T-helper 17 cell (primary cell): ENCODE measurements around the gene MUC3A. TPM values are rescaled to one million over a fixed set of nuclear protein-coding genes. Genes with fewer than 3 reads are reported as not detected.
"Not testable (repeated sequence)": the region's sequence is repeated elsewhere in the genome, so short reads cannot be mapped to it uniquely, and the experiment has no call there.

Experiments
- ATAC-seq: fragments of 150-1000 bp; cut with Tn5 transposase; 2 replicates; pipeline ENCODE4 v1.10.0; 2021; ENCODE audit warnings: mild to moderate bottlenecking, moderate library complexity
- DNase-seq, 3 donors: peaks; one replicate each; pipeline versions ENCODE4 v3.0.0 to v3.0.0-alpha.2; 2020 to 2021
- H3K9me3 ChIP-seq: one replicate; pipeline ENCODE4 v1.7.0; 2013; ENCODE audit warnings: low read length, mild to moderate bottlenecking; ENCODE audit not compliant: control insufficient read depth, poor library complexity, severe bottlenecking
- H3K27ac Mint-ChIP-seq: one replicate; pipeline ENCODE4 v1.8.0; 2022; ENCODE audit warnings: mild to moderate bottlenecking, moderate library complexity, mixed read lengths
- H3K27me3 Mint-ChIP-seq: one replicate; pipeline ENCODE4 v1.8.0; 2022; ENCODE audit warnings: mixed read lengths
- H3K36me3 Mint-ChIP-seq: one replicate; pipeline ENCODE4 v1.8.0; 2022; ENCODE audit warnings: low read depth, mixed read lengths
- H3K4me1 Mint-ChIP-seq: one replicate; pipeline ENCODE4 v1.8.0; 2022; ENCODE audit warnings: mild to moderate bottlenecking, mixed read lengths
- H3K4me3 Mint-ChIP-seq: one replicate; pipeline ENCODE4 v1.8.0; 2022; ENCODE audit warnings: mild to moderate bottlenecking, moderate library complexity, mixed read lengths
- total RNA-seq, 4 donors: library from RNA in 2 of 4; stranded (reverse) in 2 of 4; gene quantifications; one replicate each; pipeline ENCODE4 v1.2.3 and lab custom pipeline; 2022 to 2026

MUC3A gene
- total RNA-seq, 2 donors from 2014 or later, result not detected

- not testable (repeated sequence) for H3K9me3 ChIP-seq, H3K27ac Mint-ChIP-seq, H3K36me3 Mint-ChIP-seq, DNase-seq, ATAC-seq, H3K4me1 Mint-ChIP-seq, H3K27me3 Mint-ChIP-seq, H3K4me3 Mint-ChIP-seq
These were observed 42.9 kb downstream of the MUC3A start for GRCh38 chr7:100992280-100992679.

GRCh38 chr7:100994671-100995070, 45.3 kb downstream of the MUC3A start:
- not testable (repeated sequence) for H3K4me1 Mint-ChIP-seq, H3K27ac Mint-ChIP-seq, DNase-seq, H3K36me3 Mint-ChIP-seq, H3K9me3 ChIP-seq, H3K4me3 Mint-ChIP-seq, ATAC-seq, H3K27me3 Mint-ChIP-seq

GRCh38 chr7:100998530-100998929, 49.2 kb downstream of the MUC3A start:
- H3K27me3 Mint-ChIP-seq, DNase-seq, ATAC-seq, H3K4me1 Mint-ChIP-seq, H3K9me3 ChIP-seq, H3K36me3 Mint-ChIP-seq, H3K4me3 Mint-ChIP-seq, H3K27ac Mint-ChIP-seq: not testable (repeated sequence)

GRCh38 chr7:100999334-100999733, 50.0 kb downstream of the MUC3A start:
- H3K4me3 Mint-ChIP-seq, H3K36me3 Mint-ChIP-seq, H3K4me1 Mint-ChIP-seq, DNase-seq, ATAC-seq, H3K27me3 Mint-ChIP-seq, H3K9me3 ChIP-seq, H3K27ac Mint-ChIP-seq: not testable (repeated sequence)

GRCh38 chr7:101000025-101000424, 50.7 kb downstream of the MUC3A start:
- not testable (repeated sequence) for H3K4me3 Mint-ChIP-seq, H3K36me3 Mint-ChIP-seq, H3K9me3 ChIP-seq, H3K4me1 Mint-ChIP-seq, DNase-seq, H3K27me3 Mint-ChIP-seq, ATAC-seq, H3K27ac Mint-ChIP-seq

- ATAC-seq, DNase-seq, H3K9me3 ChIP-seq, H3K4me1 Mint-ChIP-seq, H3K27me3 Mint-ChIP-seq, H3K27ac Mint-ChIP-seq, H3K36me3 Mint-ChIP-seq: not testable (repeated sequence)
- peak overlapping the region; percentile 51 for H3K4me3 Mint-ChIP-seq
These were observed 53.0 kb downstream of the MUC3A start for GRCh38 chr7:101002333-101002732.

- H3K4me3 Mint-ChIP-seq, H3K27ac Mint-ChIP-seq: not testable (repeated sequence)
These were observed 58.0 kb downstream of the MUC3A start for GRCh38 chr7:101007361-101007760.

GRCh38 chr7:101009629-101010028, 60.3 kb downstream of the MUC3A start:
- Mint-ChIP-seq H3K27me3 (no peaks in the 10 kb centered on the region), H3K27ac (no peak overlapping the region), H3K4me1 (peaks cover 7% of the 10 kb centered on the region), H3K4me3 (no peak overlapping the region), H3K36me3 (peaks cover 5% of the 10 kb centered on the region)
- ATAC-seq, result no peak
- DNase-seq, result no peak
- no peaks in the 10 kb centered on the region for H3K9me3 ChIP-seq

More at GRCh38 chr7:101007361-101007760, 58.0 kb downstream of the MUC3A start:
- not testable (repeated sequence) for ATAC-seq, H3K4me1 Mint-ChIP-seq, DNase-seq, H3K36me3 Mint-ChIP-seq, H3K9me3 ChIP-seq, H3K27me3 Mint-ChIP-seq

GRCh38 chr7:101012931-101013330, 63.6 kb downstream of the MUC3A start:
- ATAC-seq, result no peak
- H3K36me3 Mint-ChIP-seq, result peaks cover 5% of the 10 kb centered on the region

GRCh38 chr7:101015626-101016025, 66.3 kb downstream of the MUC3A start:
- peaks cover 2% of the 10 kb centered on the region for H3K36me3 Mint-ChIP-seq
- no peak for DNase-seq
- H3K9me3 ChIP-seq, result no peaks in the 10 kb centered on the region
- H3K4me1 Mint-ChIP-seq, result peaks cover 12% of the 10 kb centered on the region
- peak overlapping the region; percentile 87 for H3K27ac Mint-ChIP-seq
- peak overlapping the region; percentile 91 for H3K4me3 Mint-ChIP-seq
- peaks cover 2% of the 10 kb centered on the region for H3K27me3 Mint-ChIP-seq
- no peak for ATAC-seq

More at GRCh38 chr7:101012931-101013330, 63.6 kb downstream of the MUC3A start:
- Mint-ChIP-seq H3K27ac (peak overlapping the region; percentile 41), H3K27me3 (no peaks in the 10 kb centered on the region), H3K4me1 (peaks cover 16% of the 10 kb centered on the region), H3K4me3 (no peak overlapping the region)
- DNase-seq, result no peak
- no peaks in the 10 kb centered on the region for H3K9me3 ChIP-seq

- peaks cover 16% of the 10 kb centered on the region for H3K27me3 Mint-ChIP-seq
- DNase-seq (peak; percentile 27 to 32 (median 28)), ATAC-seq (peak; percentile 87)
- peak overlapping the region; percentile 87 for H3K27ac Mint-ChIP-seq
- H3K4me1 Mint-ChIP-seq, result peaks cover 12% of the 10 kb centered on the region
- H3K36me3 Mint-ChIP-seq, result peaks cover 5% of the 10 kb centered on the region
- peak overlapping the region; percentile 91 for H3K4me3 Mint-ChIP-seq
- H3K9me3 ChIP-seq, result no peaks in the 10 kb centered on the region
These were observed 67.9 kb downstream of the MUC3A start for GRCh38 chr7:101017064-101017777.

Other genes starting within 250 kb of the MUC3A start
- 10 to 100 TPM; 10.1 to 12.4 TPM for gene POP7, start 243.4 kb upstream of the MUC3A start, total RNA-seq
- gene EPO, start 229.1 kb upstream of the MUC3A start, total RNA-seq, result not detected
- not detected for gene ZAN, start 215.9 kb upstream of the MUC3A start, total RNA-seq
- gene EPHB4, start 122.0 kb upstream of the MUC3A start, total RNA-seq, result 1 to 10 TPM; 4.7 to 6.6 TPM
- 10 to 100 TPM; 43.9 to 50.9 TPM for gene SLC12A9, start 96.8 kb upstream of the MUC3A start, total RNA-seq
- gene TRIP6, start 82.1 kb upstream of the MUC3A start, total RNA-seq, result 1 to 10 TPM; 8.5 to 9.8 TPM
- gene SRRT, start 74.4 kb upstream of the MUC3A start, total RNA-seq, result 100 to 1,000 TPM; 246 to 255 TPM
- 1 to 10 TPM; 1.6 to 2.2 TPM for gene UFSP1, start 59.8 kb upstream of the MUC3A start, total RNA-seq
- gene ACHE, start 53.6 kb upstream of the MUC3A start, total RNA-seq, result under 1 TPM; 0.21 to 0.25 TPM
- 1 to 10 TPM in 1 of 2 donors, not detected in 1; 1.1 TPM for gene MUC12, start 20.0 kb downstream of the MUC3A start, total RNA-seq
- not detected for gene MUC17, start 70.5 kb downstream of the MUC3A start, total RNA-seq
- 10 to 100 TPM; 38.4 to 46.6 TPM for gene TRIM56, start 135.9 kb downstream of the MUC3A start, total RNA-seq
- gene SERPINE1, start 177.6 kb downstream of the MUC3A start, total RNA-seq, result 1 to 10 TPM in 1 of 2 donors, under 1 TPM in 1; 0.32 to 2.5 TPM
- gene AP1S1, start 204.9 kb downstream of the MUC3A start, total RNA-seq, result 10 to 100 TPM in 1 of 2 donors, 1 to 10 TPM in 1; 9.7 to 11.7 TPM
- not detected for gene VGF, start 216.0 kb downstream of the MUC3A start, total RNA-seq
- not detected for gene NAT16, start 230.8 kb downstream of the MUC3A start, total RNA-seq